Esophagus muscularis mucosa (tissue), 4 donors: ENCODE data around the gene SH3GL3.

Experiments
- CTCF ChIP-seq, 3 experiments: fragments of 200-600 bp in 2 of 3; fragments of 450-650 bp in 1 of 3; sonication (generic) in 2 of 3; IDR thresholded peaks; one replicate each; pipeline ENCODE4 v1.5.1; 2017 to 2019; ENCODE audit warnings: antibody characterized with exemption in 3 of 3, mild to moderate bottlenecking in 2 of 3, moderate library complexity in 1 of 3
- EP300 ChIP-seq: sonication (generic); formaldehyde crosslinking; IDR thresholded peaks from one replicate; pipeline ENCODE4 v1.6.1; 2017; ENCODE audit warnings: antibody characterized with exemption
- POLR2A ChIP-seq: fragments of 450-650 bp; IDR thresholded peaks from one replicate; pipeline ENCODE4 v1.6.1; 2017; ENCODE audit warnings: antibody characterized with exemption, moderate library complexity, mild to moderate bottlenecking, low read depth
- POLR2AphosphoS5 ChIP-seq, 2 donors: sonication (generic); formaldehyde crosslinking; IDR thresholded peaks; one replicate each; pipeline ENCODE4 v1.6.1; 2017; ENCODE audit warnings: antibody characterized with exemption in 2 of 2

DNA sequence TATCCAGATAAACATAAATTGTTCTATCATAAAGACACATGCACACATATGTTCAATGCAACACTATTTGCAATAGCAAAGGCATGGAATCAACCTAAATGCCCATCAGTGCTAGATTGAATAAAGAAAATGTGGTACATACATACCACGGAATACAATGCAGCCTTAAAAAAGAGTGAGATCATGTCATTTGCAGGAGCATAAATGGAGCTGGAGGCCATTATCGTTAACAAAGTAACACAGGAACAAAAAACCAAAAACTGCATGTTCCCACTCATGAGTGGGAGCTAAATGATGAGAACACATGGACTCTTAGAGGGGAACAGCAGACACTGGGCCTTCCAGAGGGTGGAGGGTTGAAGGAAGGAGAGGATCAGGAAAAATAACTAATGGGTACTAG lies 79.2 kb downstream of the SH3GL3 start:
- TF ChIP-seq POLR2AphosphoS5 (IDR thresholded peaks at IDR 0.05) (no peak), POLR2A (no peak), CTCF (IDR thresholded peaks at IDR 0.05) (no peak), EP300 (no peak)
